A549 (cell line): ENCODE measurements around the gene SLC38A3. TPM values are rescaled to one million over a fixed set of nuclear protein-coding genes. Genes with fewer than 3 reads are reported as not detected.

Source experiments
- ATAC-seq, 2 experiments: fragments of 200-7000 bp in 1 of 2; fragments of >200 bp in 1 of 2; cut with Nextera tagmentation in 1 of 2; cut with Tn5 transposase in 1 of 2; 3 replicates each; pipeline versions ENCODE4 v1.8.0 to v1.9.1; 2018 to 2020; ENCODE audit warnings: mild to moderate bottlenecking in 1 of 2, moderate library complexity in 1 of 2
- CTCF ChIA-PET: fragments of 300-600 bp; sonication (Branson Sonifier 250); formaldehyde crosslinking; extraction: SDS; loops from one replicate; lab custom pipeline; 2021; ENCODE audit warnings: antibody characterized with exemption, inconsistent platforms; lab: Yijun Ruan, JAX
- POLR2A ChIA-PET: fragments of 350-600 bp; formaldehyde crosslinking; extraction: SDS; loops from one replicate; lab custom pipeline; 2021; ENCODE audit warnings: antibody characterized with exemption, inconsistent platforms; lab: Yijun Ruan, JAX
- DNase-seq, 2 experiments: peaks; one replicate each; pipeline versions ENCODE4 v3.0.0 to v3.0.0-alpha.2; 2011 to 2016; ENCODE audit warnings: low read depth in 1 of 2, low spot score in 1 of 2
- FAIRE-seq: peaks from 2 replicates; lab custom pipeline; 2011; peaks lifted over from hg19 to GRCh38; lab: Jason Lieb, UNC
- H3K27ac ChIP-seq, 2 experiments: fragments of >200 bp; sonication (Bioruptor Twin); formaldehyde crosslinking; 3 replicates each; pipeline ENCODE4 v1.5.1; 2016 to 2017
- H3K4me1 ChIP-seq: fragments of >200 bp; sonication (Bioruptor Twin); formaldehyde crosslinking; 3 replicates; pipeline ENCODE4 v1.6.1; 2016
- H3K4me2 ChIP-seq: fragments of >200 bp; sonication (Bioruptor Twin); formaldehyde crosslinking; 3 replicates; pipeline ENCODE4 v1.6.1; 2016
- H3K4me3 ChIP-seq: fragments of >200 bp; sonication (Bioruptor Twin); formaldehyde crosslinking; 3 replicates; pipeline ENCODE4 v1.5.1; 2016
- H3K9me3 ChIP-seq: fragments of >200 bp; sonication (Bioruptor Twin); formaldehyde crosslinking; 3 replicates; pipeline ENCODE4 v1.6.1; 2016
- BCL3 ChIP-seq: fragments of >200 bp; sonication (Bioruptor Twin); formaldehyde crosslinking; IDR thresholded peaks from 3 replicates; pipeline ENCODE4 v1.6.1; 2016
- CBX2 ChIP-seq: fragments of 200-600 bp; sonication (generic); IDR thresholded peaks from 2 replicates; pipeline ENCODE4 v1.6.1; 2016; ENCODE audit warnings: low read depth, mild to moderate bottlenecking, borderline replicate concordance
- CBX8 ChIP-seq: fragments of 200-600 bp; sonication (generic); IDR thresholded peaks from 2 replicates; pipeline ENCODE4 v1.6.1; 2016
- CEBPB ChIP-seq, 2 experiments: fragments of >200 bp in 1 of 2; sonication (Bioruptor Twin) in 1 of 2; formaldehyde crosslinking in 1 of 2; IDR thresholded peaks; 2 replicates each; pipeline ENCODE4 v1.6.1; 2012 to 2016
- E2F6 ChIP-seq: IDR thresholded peaks from 2 replicates; pipeline ENCODE4 v1.6.1; 2012; ENCODE audit warnings: low read depth, borderline replicate concordance
- EP300 ChIP-seq, 2 experiments: fragments of >200 bp; sonication (Bioruptor Twin); formaldehyde crosslinking; IDR thresholded peaks; 2 replicates in 1 of 2; 3 replicates in 1 of 2; pipeline ENCODE4 v1.6.1; 2016 to 2017
- ESRRA ChIP-seq: fragments of 150-350 bp; IDR thresholded peaks from 2 replicates; pipeline ENCODE4 v1.6.1; 2014; ENCODE audit warnings: mild to moderate bottlenecking, low read length, borderline replicate concordance
- FOSB ChIP-seq: fragments of 250-450 bp; sonication (Bioruptor Pico); IDR thresholded peaks from 2 replicates; pipeline ENCODE4 v1.5.0; 2020; ENCODE audit warnings: mild to moderate bottlenecking, moderate library complexity
- FOSL2 ChIP-seq, 2 experiments: fragments of 450-650 bp in 1 of 2; fragments of >200 bp in 1 of 2; sonication (Bioruptor Twin) in 1 of 2; formaldehyde crosslinking; IDR thresholded peaks; 2 replicates each; pipeline versions ENCODE4 v1.5.0 to v1.6.1; 2016 to 2020; ENCODE audit warnings: mild to moderate bottlenecking in 1 of 2, moderate library complexity in 1 of 2
- FOXS1 ChIP-seq: fragments of 250-450 bp; sonication (Bioruptor Pico); IDR thresholded peaks from 2 replicates; pipeline ENCODE4 v1.5.0; 2020; ENCODE audit warnings: mild to moderate bottlenecking, moderate library complexity
- JUN ChIP-seq, 2 experiments: fragments of >200 bp; sonication (Bioruptor Twin); formaldehyde crosslinking; IDR thresholded peaks; 2 replicates in 1 of 2; 3 replicates in 1 of 2; pipeline ENCODE4 v1.6.1; 2016 to 2017
- JUNB ChIP-seq: fragments of >200 bp; sonication (Bioruptor Twin); formaldehyde crosslinking; IDR thresholded peaks from 2 replicates; pipeline ENCODE4 v1.6.1; 2016
- KDM1A ChIP-seq: fragments of 200-600 bp; sonication (generic); IDR thresholded peaks from 2 replicates; pipeline ENCODE4 v1.6.1; 2016; ENCODE audit warnings: low read depth, mild to moderate bottlenecking
- MAX ChIP-seq: IDR thresholded peaks from 2 replicates; pipeline ENCODE4 v1.6.1; 2012
- MAZ ChIP-seq: fragments of 150-350 bp; IDR thresholded peaks from 2 replicates; pipeline ENCODE4 v1.6.1; 2014; ENCODE audit warnings: antibody characterized with exemption, low read depth, low read length, borderline replicate concordance
- MYC ChIP-seq: IDR thresholded peaks from 2 replicates; pipeline ENCODE4 v1.6.1; 2012; ENCODE audit warnings: mild to moderate bottlenecking, inconsistent platforms, low read length, improper control_type of control experiment, borderline replicate concordance
- NFE2L2 ChIP-seq: fragments of 150-350 bp; conservative IDR thresholded peaks from 2 replicates; pipeline ENCODE4 v1.6.1; 2014; ENCODE audit warnings: low read length
- NR3C1 ChIP-seq: fragments of >200 bp; sonication (Bioruptor Twin); formaldehyde crosslinking; IDR thresholded peaks from 3 replicates; pipeline ENCODE4 v1.6.1; 2017
- RARB ChIP-seq: fragments of 250-450 bp; sonication (Bioruptor Pico); IDR thresholded peaks from 2 replicates; pipeline ENCODE4 v1.8.0; 2021; ENCODE audit warnings: mild to moderate bottlenecking, moderate library complexity
- REST ChIP-seq: fragments of 200-600 bp; sonication (generic); IDR thresholded peaks from 2 replicates; pipeline ENCODE4 v1.6.1; 2016; ENCODE audit warnings: antibody characterized with exemption, mild to moderate bottlenecking, moderate library complexity
- RFX5 ChIP-seq: fragments of 450-650 bp; IDR thresholded peaks from 2 replicates; pipeline ENCODE4 v1.7.1; 2014; ENCODE audit warnings: antibody characterized with exemption, mild to moderate bottlenecking, moderate library complexity
- TP53 ChIP-seq: fragments of 250-450 bp; sonication (Bioruptor Pico); IDR thresholded peaks from 2 replicates; pipeline ENCODE4 v1.5.0; 2021; ENCODE audit warnings: mild to moderate bottlenecking, moderate library complexity
- ZC3H11A ChIP-seq: fragments of 450-650 bp; IDR thresholded peaks from 2 replicates; pipeline ENCODE4 v1.6.1; 2014; ENCODE audit warnings: antibody characterized with exemption, mild to moderate bottlenecking
- ZFP36 ChIP-seq: fragments of 450-650 bp; IDR thresholded peaks from 2 replicates; pipeline ENCODE4 v1.6.1; 2014; ENCODE audit warnings: borderline replicate concordance; ENCODE audit not compliant: partially characterized antibody
- ZNF302 ChIP-seq: fragments of 250-450 bp; sonication (Bioruptor Pico); IDR thresholded peaks from 2 replicates; pipeline ENCODE4 v1.9.0; 2021; ENCODE audit warnings: inconsistent platforms, mild to moderate bottlenecking, moderate library complexity
- WGBS: methylation state at CpG from one replicate; pipeline ENCODE4 v1.1.6; 2017; ENCODE audit errors: missing lambda C conversion rate; 5-methylcytosine and 5-hydroxymethylcytosine counted together
- polyA plus RNA-seq, 4 experiments: library from polyadenylated mRNA; depleted of rRNA in 3 of 4; stranded (reverse); fragments of >200 nt; fragmentation: RNase III in 1 of 4; extraction: RNeasy Plus Mini Kit Qiagen cat#74134 plus additional on column Dnase treatment in 1 of 4; gene quantifications; 2 replicates in 3 of 4; 3 replicates in 1 of 4; pipeline ENCODE4 v1.2.3, GENCODE V29; 2011 to 2017
- TF ChIP-seq, protein P1 (sequence below): fragments of >200 bp; sonication (Bioruptor Twin); formaldehyde crosslinking; IDR thresholded peaks from 2 replicates; pipeline ENCODE4 v1.6.1; 2016

The SLC38A3 gene
- polyA plus RNA-seq, 2 of the 4 experiments (the other 2 are of a cell fraction), result 0.05 TPM; not detected in 1

GRCh38 chr3:50226888-50227389 lies 21.9 kb downstream of the SLC38A3 start:
- WGBS, result 2% methylated on average over 31 of the region's 40 CpGs
- Histone ChIP-seq H3K4me3 (peak overlapping the region; percentile 59), H3K4me2 (peak overlapping the region; percentile 86), H3K4me1 (peaks cover 8% of the 10 kb centered on the region; the same call in 1 of the 3 replicates), H3K9me3 (no peaks in the 10 kb centered on the region), H3K27ac (peak overlapping the region; percentile 82 to 97)
- POLR2A ChIA-PET, result interaction anchor here (0.7 to 2.4 kb wide), 3 partner anchors 9 to 103 kb away, joined by 3 to 11 read pairs (median 7); partner anchors contain the start of gene GNAI2
- ATAC-seq (peak; percentile 68 to 78), FAIRE-seq (no peak), DNase-seq (peak; percentile 49 to 63)
- TF ChIP-seq MAX (peak; percentile 73), E2F6 (0 out of 2 replicates have a peak, but pooled peaks have one; percentile 48), NR3C1 (no peak), BCL3 (0 out of 3 replicates have a peak, but pooled peaks have one; percentile 2)
- CTCF ChIA-PET, result interaction anchor here (0.6 to 25.9 kb wide), 31 partner anchors 10 to 418 kb away, joined by 3 to 550 read pairs (median 8); partner anchors contain the start of genes GNAI2, GNAT1, HYAL2 and LSMEM2

DNA sequence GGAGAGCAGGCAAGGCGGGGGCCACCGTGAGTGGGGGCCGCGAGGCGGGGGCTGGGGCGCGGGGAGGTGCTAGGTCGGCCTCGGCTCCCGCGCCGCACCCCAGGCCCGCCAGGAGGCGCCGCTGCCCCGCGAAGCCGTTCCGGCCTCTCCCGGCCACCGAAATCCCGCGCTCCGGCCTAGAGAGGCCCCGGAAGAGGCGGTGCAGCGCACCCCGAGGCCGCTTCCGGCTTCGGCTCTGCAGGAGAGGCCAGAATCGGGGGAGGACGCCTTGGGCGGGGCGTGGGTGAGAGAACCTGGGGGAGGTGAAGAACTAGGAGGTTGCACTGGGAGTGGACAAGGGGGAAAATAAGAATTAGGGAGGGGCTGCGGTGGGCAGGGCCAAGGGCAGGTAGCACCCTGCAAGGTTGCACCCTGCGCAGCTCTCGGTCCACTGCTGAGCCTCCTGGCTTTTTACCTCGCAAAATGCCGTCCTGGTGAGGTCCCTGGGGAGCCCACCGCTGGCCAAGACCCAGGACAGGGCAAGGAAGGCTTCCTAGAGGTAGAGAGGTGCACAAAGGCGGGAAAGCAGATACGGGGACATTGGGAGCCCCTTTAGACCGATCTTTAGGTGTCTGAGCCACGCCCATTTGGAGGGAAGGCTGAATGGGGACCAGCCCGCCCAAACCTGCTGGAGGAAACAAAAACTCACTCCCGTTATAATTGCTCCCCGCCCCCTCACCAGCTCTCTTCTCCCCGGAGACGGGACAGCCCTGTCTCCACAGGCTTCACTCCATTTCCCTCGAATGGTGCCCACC lies 22.5 kb downstream of the SLC38A3 start:
- WGBS, result 3% methylated on average over 13 of the region's 51 CpGs
- Histone ChIP-seq H3K4me1 (peaks cover 8% of the 10 kb centered on the region; the same call in 1 of the 3 replicates), H3K9me3 (no peaks in the 10 kb centered on the region), H3K27ac (peak overlapping the region; percentile 82 to 97), H3K4me3 (peak overlapping the region; percentile 59), H3K4me2 (peak overlapping the region; percentile 86)
- peak; percentile 87 to 91 for DNase-seq
- ChIA-PET CTCF (interaction anchor here (0.6 to 25.9 kb wide), 23 partner anchors 11 to 197 kb away, joined by 3 to 550 read pairs (median 13); partner anchors contain the start of genes GNAI2, GNAT1, HYAL2 and LSMEM2), POLR2A (interaction anchor here (1.3 to 2.4 kb wide), 2 partner anchors 8 to 19 kb away, joined by 7 to 11 read pairs; partner anchors contain the start of gene GNAI2)
- peak; percentile 88 to 89 for ATAC-seq
- no peak for FAIRE-seq
- TF ChIP-seq ZC3H11A, result no peak
- no peak for TF ChIP-seq TP53
- no peak for TF ChIP-seq CBX2
- TF ChIP-seq CBX8, result no peak
- no peak for TF ChIP-seq JUNB
- TF ChIP-seq ZNF302 (CRISPR knock-in tag), result no peak
- TF ChIP-seq E2F6, result 0 out of 2 replicates have a peak, but pooled peaks have one; percentile 32
- TF ChIP-seq REST, result no peak
- TF ChIP-seq FOSL2 (IDR thresholded peaks at IDR 0.05), result no peak
- no peak for TF ChIP-seq FOSL2 (CRISPR knock-in tag; IDR thresholded peaks at IDR 0.05)
- no peak for TF ChIP-seq FOSB
- TF ChIP-seq BCL3, result 0 out of 3 replicates have a peak, but pooled peaks have one; percentile 32
- TF ChIP-seq ESRRA, result no peak
- TF ChIP-seq NFE2L2, result no peak
- TF ChIP-seq RFX5, result no peak
- 0 out of 2 replicates have a peak, but pooled peaks have one; percentile 47 for TF ChIP-seq MYC
- no peak for TF ChIP-seq RARB (CRISPR knock-in tag)
- no peak for TF ChIP-seq MAZ
- no peak for TF ChIP-seq KDM1A
- TF ChIP-seq, protein P1, sequence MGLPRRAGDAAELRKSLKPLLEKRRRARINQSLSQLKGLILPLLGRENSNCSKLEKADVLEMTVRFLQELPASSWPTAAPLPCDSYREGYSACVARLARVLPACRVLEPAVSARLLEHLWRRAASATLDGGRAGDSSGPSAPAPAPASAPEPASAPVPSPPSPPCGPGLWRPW, result no peak
- TF ChIP-seq CEBPB (IDR thresholded peaks at IDR 0.05), result no peak
- no peak for TF ChIP-seq ZFP36
- no peak for TF ChIP-seq EP300 (IDR thresholded peaks at IDR 0.05)
- peak; percentile 45 to 90; a peak in 4 of 5 replicates for TF ChIP-seq JUN (IDR thresholded peaks at IDR 0.05)
- TF ChIP-seq FOXS1 (CRISPR knock-in tag), result no peak
